ENCODE measurements around the gene TUBA3E.
"Not testable (repeated sequence)": the region's sequence is repeated elsewhere in the genome, so short reads cannot be mapped to it uniquely, and the experiment has no call there.

GRCh38 chr2:130220505-130220904, 22.3 kb upstream of the TUBA3E start:
- TF ChIP-seq CTCF, POLR2A (IDR thresholded peaks at IDR 0.05): not testable (repeated sequence)

All from adrenal gland (tissue), 5 donors.